GM12878 (cell line): ENCODE data around the gene DNAJC5. TPM values are rescaled to one million over a fixed set of nuclear protein-coding genes. Genes with fewer than 3 reads are reported as not detected.

ENCODE experiments used
- CREB1 ChIP-seq: IDR thresholded peaks from 2 replicates; pipeline ENCODE4 v1.6.1; 2012; ENCODE audit warnings: low read depth, mild to moderate bottlenecking, inconsistent platforms
- EGR1 ChIP-seq, 2 experiments: IDR thresholded peaks; 1 replicate in 1 of 2; 2 replicates in 1 of 2; pipeline ENCODE4 v1.6.1; 2011 to 2012; ENCODE audit warnings: low read depth in 2 of 2, low read length in 2 of 2, borderline replicate concordance in 1 of 2, mild to moderate bottlenecking in 1 of 2, moderate library complexity in 1 of 2
- EZH2 ChIP-seq: IDR thresholded peaks from 2 replicates; pipeline ENCODE4 v1.6.1; 2012; ENCODE audit warnings: low read depth, mild to moderate bottlenecking, control low read depth, inconsistent platforms, low read length, borderline replicate concordance; ENCODE audit not compliant: control insufficient read depth
- HCFC1 ChIP-seq: fragments of 150-350 bp; IDR thresholded peaks from 2 replicates; pipeline ENCODE4 v1.6.1; 2014; ENCODE audit warnings: low read length
- HDGF ChIP-seq: fragments of 450-650 bp; IDR thresholded peaks from 2 replicates; pipeline ENCODE4 v1.6.1; 2016; ENCODE audit warnings: antibody characterized with exemption
- IKZF2 ChIP-seq, 2 experiments: fragments of 450-650 bp; IDR thresholded peaks; 2 replicates each; pipeline ENCODE4 v1.6.1; 2017; ENCODE audit warnings: mild to moderate bottlenecking in 2 of 2, moderate library complexity in 2 of 2
- JUND ChIP-seq: IDR thresholded peaks from 2 replicates; pipeline ENCODE4 v1.6.1; 2012; ENCODE audit warnings: low read depth, mild to moderate bottlenecking, low read length, improper control_type of control experiment, moderate library complexity
- NFYA ChIP-seq: IDR thresholded peaks from 2 replicates; pipeline ENCODE4 v1.6.1; 2011; ENCODE audit warnings: low read depth, mild to moderate bottlenecking, low read length, improper control_type of control experiment, borderline replicate concordance
- RAD21 ChIP-seq: IDR thresholded peaks from 2 replicates; pipeline ENCODE4 v1.6.1; 2011; ENCODE audit warnings: mild to moderate bottlenecking, low read depth, low read length, moderate library complexity; ENCODE audit not compliant: insufficient read depth
- RAD51 ChIP-seq: fragments of 450-650 bp; IDR thresholded peaks from 2 replicates; pipeline ENCODE4 v1.6.1; 2016; ENCODE audit warnings: moderate library complexity, mild to moderate bottlenecking, inconsistent platforms
- SREBF1 ChIP-seq: IDR thresholded peaks from 2 replicates; pipeline ENCODE4 v1.6.1; 2012; ENCODE audit warnings: mild to moderate bottlenecking, low read length
- SUZ12 ChIP-seq: fragments of 200-600 bp; sonication (generic); IDR thresholded peaks from one replicate; pipeline ENCODE4 v1.6.1; 2018; ENCODE audit warnings: antibody characterized with exemption, mild to moderate bottlenecking; ENCODE audit not compliant: unreplicated experiment
- TBL1XR1 ChIP-seq: IDR thresholded peaks from 2 replicates; pipeline ENCODE4 v1.6.1; 2012; ENCODE audit warnings: low read depth, low read length, improper control_type of control experiment
- TCF12 ChIP-seq: IDR thresholded peaks from 2 replicates; pipeline ENCODE4 v1.6.1; 2011; ENCODE audit warnings: low read depth, mild to moderate bottlenecking, low read length
- ZNF622 ChIP-seq: fragments of 450-650 bp; IDR thresholded peaks from 2 replicates; pipeline ENCODE4 v1.6.1; 2017; ENCODE audit warnings: mild to moderate bottlenecking, inconsistent platforms
- ZSCAN29 ChIP-seq: fragments of 450-650 bp; IDR thresholded peaks from 2 replicates; pipeline ENCODE4 v1.6.1; 2017; ENCODE audit warnings: mild to moderate bottlenecking, moderate library complexity
- polyA plus RNA-seq, 11 experiments: library from polyadenylated mRNA; depleted of rRNA in 4 of 11; unstranded in 6 of 11; stranded (reverse) in 5 of 11; fragments of >200 nt; fragmentation: Nextera tagmentation in 4 of 11; fragmentation: Illumina TruSeq in 1 of 11; extraction: Ambion mirVana in 4 of 11; extraction: Trizol in 1 of 11; gene quantifications; 1 replicate in 1 of 11; 2 replicates in 10 of 11; pipeline versions ENCODE4 v1.2.1 to v1.2.3, GENCODE V29; 2011 to 2016; ENCODE audit warnings: inconsistent platforms in 2 of 11, missing spikeins in 2 of 11, low read depth in 1 of 11
- total RNA-seq, 4 experiments: library from RNA; depleted of rRNA in 3 of 4; stranded (reverse); fragments of >200 nt in 3 of 4; fragmentation: Illumina TruSeq in 1 of 4; extraction: Trizol in 1 of 4; gene quantifications; 2 replicates each; pipeline versions ENCODE4 v1.2.1 to v1.2.3, GENCODE V29; 2013 to 2021
- TF ChIP-seq, protein P1 (sequence below): fragments of 450-650 bp; IDR thresholded peaks from 2 replicates; pipeline ENCODE4 v1.6.1; 2017; ENCODE audit warnings: mild to moderate bottlenecking, moderate library complexity
- TF ChIP-seq, protein P2 (sequence below): fragments of 450-650 bp; formaldehyde crosslinking; IDR thresholded peaks from 2 replicates; pipeline ENCODE4 v1.4.0; 2020; ENCODE audit warnings: mild to moderate bottlenecking, moderate library complexity
- TF ChIP-seq, protein P3 (sequence below): IDR thresholded peaks from 2 replicates; pipeline ENCODE4 v1.6.1; 2011; ENCODE audit warnings: low read depth, low read length, improper control_type of control experiment, borderline replicate concordance

DNAJC5 gene
- total and polyA plus RNA-seq, 10 of the 15 experiments (the other 5 are each of a cell fraction or from before 2014, with no cell fraction given) = 0.69 to 36.8 (median 17.0) TPM

- TF ChIP-seq, protein P1, sequence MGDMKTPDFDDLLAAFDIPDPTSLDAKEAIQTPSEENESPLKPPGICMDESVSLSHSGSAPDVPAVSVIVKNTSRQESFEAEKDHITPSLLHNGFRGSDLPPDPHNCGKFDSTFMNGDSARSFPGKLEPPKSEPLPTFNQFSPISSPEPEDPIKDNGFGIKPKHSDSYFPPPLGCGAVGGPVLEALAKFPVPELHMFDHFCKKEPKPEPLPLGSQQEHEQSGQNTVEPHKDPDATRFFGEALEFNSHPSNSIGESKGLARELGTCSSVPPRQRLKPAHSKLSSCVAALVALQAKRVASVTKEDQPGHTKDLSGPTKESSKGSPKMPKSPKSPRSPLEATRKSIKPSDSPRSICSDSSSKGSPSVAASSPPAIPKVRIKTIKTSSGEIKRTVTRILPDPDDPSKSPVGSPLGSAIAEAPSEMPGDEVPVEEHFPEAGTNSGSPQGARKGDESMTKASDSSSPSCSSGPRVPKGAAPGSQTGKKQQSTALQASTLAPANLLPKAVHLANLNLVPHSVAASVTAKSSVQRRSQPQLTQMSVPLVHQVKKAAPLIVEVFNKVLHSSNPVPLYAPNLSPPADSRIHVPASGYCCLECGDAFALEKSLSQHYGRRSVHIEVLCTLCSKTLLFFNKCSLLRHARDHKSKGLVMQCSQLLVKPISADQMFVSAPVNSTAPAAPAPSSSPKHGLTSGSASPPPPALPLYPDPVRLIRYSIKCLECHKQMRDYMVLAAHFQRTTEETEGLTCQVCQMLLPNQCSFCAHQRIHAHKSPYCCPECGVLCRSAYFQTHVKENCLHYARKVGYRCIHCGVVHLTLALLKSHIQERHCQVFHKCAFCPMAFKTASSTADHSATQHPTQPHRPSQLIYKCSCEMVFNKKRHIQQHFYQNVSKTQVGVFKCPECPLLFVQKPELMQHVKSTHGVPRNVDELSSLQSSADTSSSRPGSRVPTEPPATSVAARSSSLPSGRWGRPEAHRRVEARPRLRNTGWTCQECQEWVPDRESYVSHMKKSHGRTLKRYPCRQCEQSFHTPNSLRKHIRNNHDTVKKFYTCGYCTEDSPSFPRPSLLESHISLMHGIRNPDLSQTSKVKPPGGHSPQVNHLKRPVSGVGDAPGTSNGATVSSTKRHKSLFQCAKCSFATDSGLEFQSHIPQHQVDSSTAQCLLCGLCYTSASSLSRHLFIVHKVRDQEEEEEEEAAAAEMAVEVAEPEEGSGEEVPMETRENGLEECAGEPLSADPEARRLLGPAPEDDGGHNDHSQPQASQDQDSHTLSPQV = no peak
- TF ChIP-seq NFYA (no peak), ZNF622 (no peak), EGR1 (IDR thresholded peaks at IDR 0.05; ENCODE audit: borderline replicate concordance in 1 of 2, low read depth in 2 of 2, low read length in 2 of 2) (peak in 1 of 2 experiments; percentile 94; a peak in 2 of 3 replicates), JUND (no peak), HCFC1 (no peak; the same call in 1 of the 2 replicates), ZSCAN29 (0 out of 2 replicates have a peak, but pooled peaks have one; percentile 43), CREB1 (no peak), HDGF (no peak), TCF12 (peak; percentile 74), SUZ12 (no peak), EZH2 (no peak), SREBF1 (no peak), TBL1XR1 (no peak), RAD21 (no peak), RAD51 (no peak), IKZF2 (IDR thresholded peaks at IDR 0.05) (peak; percentile 89 to 92)
- TF ChIP-seq, protein P2, sequence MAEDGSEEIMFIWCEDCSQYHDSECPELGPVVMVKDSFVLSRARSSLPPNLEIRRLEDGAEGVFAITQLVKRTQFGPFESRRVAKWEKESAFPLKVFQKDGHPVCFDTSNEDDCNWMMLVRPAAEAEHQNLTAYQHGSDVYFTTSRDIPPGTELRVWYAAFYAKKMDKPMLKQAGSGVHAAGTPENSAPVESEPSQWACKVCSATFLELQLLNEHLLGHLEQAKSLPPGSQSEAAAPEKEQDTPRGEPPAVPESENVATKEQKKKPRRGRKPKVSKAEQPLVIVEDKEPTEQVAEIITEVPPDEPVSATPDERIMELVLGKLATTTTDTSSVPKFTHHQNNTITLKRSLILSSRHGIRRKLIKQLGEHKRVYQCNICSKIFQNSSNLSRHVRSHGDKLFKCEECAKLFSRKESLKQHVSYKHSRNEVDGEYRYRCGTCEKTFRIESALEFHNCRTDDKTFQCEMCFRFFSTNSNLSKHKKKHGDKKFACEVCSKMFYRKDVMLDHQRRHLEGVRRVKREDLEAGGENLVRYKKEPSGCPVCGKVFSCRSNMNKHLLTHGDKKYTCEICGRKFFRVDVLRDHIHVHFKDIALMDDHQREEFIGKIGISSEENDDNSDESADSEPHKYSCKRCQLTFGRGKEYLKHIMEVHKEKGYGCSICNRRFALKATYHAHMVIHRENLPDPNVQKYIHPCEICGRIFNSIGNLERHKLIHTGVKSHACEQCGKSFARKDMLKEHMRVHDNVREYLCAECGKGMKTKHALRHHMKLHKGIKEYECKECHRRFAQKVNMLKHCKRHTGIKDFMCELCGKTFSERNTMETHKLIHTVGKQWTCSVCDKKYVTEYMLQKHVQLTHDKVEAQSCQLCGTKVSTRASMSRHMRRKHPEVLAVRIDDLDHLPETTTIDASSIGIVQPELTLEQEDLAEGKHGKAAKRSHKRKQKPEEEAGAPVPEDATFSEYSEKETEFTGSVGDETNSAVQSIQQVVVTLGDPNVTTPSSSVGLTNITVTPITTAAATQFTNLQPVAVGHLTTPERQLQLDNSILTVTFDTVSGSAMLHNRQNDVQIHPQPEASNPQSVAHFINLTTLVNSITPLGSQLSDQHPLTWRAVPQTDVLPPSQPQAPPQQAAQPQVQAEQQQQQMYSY (CRISPR knock-in tag) = no peak
- TF ChIP-seq, protein P3, sequence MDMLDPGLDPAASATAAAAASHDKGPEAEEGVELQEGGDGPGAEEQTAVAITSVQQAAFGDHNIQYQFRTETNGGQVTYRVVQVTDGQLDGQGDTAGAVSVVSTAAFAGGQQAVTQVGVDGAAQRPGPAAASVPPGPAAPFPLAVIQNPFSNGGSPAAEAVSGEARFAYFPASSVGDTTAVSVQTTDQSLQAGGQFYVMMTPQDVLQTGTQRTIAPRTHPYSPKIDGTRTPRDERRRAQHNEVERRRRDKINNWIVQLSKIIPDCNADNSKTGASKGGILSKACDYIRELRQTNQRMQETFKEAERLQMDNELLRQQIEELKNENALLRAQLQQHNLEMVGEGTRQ = no peak
These were observed 83.6 kb downstream of the DNAJC5 start (continued) for GRCh38 chr20:63978319-63979228.
